GM12878 (cell line): Measurements from ENCODE around the gene GGT5. TPM values are rescaled to one million over a fixed set of nuclear protein-coding genes. Genes with fewer than 3 reads are reported as not detected.

Experiments
- ATAC-seq: fragments of 200-7000 bp; cut with Tn5 transposase; 3 replicates; pipeline ENCODE4 v1.9.1; 2020; ENCODE audit warnings: mild to moderate bottlenecking, moderate library complexity
- BruUV-seq: library from RNA; stranded (reverse); fragments of 400-500 nt; replicated peaks from 2 replicates; lab custom pipeline; 2021; lab: Mats Ljungman, UMichigan
- CTCF ChIA-PET: fragments of 300-600 bp; sonication (Branson Sonifier 250); formaldehyde crosslinking; extraction: SDS; loops from one replicate; lab custom pipeline; 2021; ENCODE audit warnings: inconsistent platforms; lab: Yijun Ruan, JAX
- POLR2A ChIA-PET: fragments of 350-600 bp; formaldehyde crosslinking; extraction: SDS; loops from one replicate; lab custom pipeline; 2021; ENCODE audit warnings: inconsistent platforms; lab: Charles Lee
- RAD21 ChIA-PET: fragments of 300-600 bp; sonication (Branson Sonifier 250); formaldehyde crosslinking; loops from one replicate; lab custom pipeline; 2023; ENCODE audit warnings: antibody characterized with exemption; ENCODE audit not compliant: unreplicated experiment; lab: Charles Lee
- SMC1A ChIA-PET: fragments of 300-600 bp; sonication (Branson Sonifier 250); formaldehyde crosslinking; loops from one replicate; lab custom pipeline; 2023; ENCODE audit not compliant: unreplicated experiment, uncharacterized antibody; lab: Charles Lee
- DNase-seq: peaks from one replicate; pipeline ENCODE4 v3.0.0-alpha.2; 2011; ENCODE audit warnings: low read depth, low spot score
- FAIRE-seq: peaks from 3 replicates; lab custom pipeline; 2011; peaks lifted over from hg19 to GRCh38; lab: Jason Lieb, UNC
- H2AFZ ChIP-seq: 2 replicates; pipeline ENCODE4 v1.6.0; 2011; ENCODE audit warnings: low read depth, low read length, control low read depth; ENCODE audit not compliant: control insufficient read depth
- H3K27ac ChIP-seq: 2 replicates; pipeline ENCODE4 v1.5.1; 2011; ENCODE audit warnings: control low read depth; ENCODE audit not compliant: control insufficient read depth, insufficient read depth
- H3K27me3 ChIP-seq, 2 experiments: replicated peaks in 1 of 2; 2 replicates each; pipeline versions ENCODE4 v1.6.0 to v1.6.1; 2011; ENCODE audit warnings: low read length in 1 of 2; ENCODE audit not compliant: control insufficient read depth in 2 of 2, insufficient read depth in 2 of 2
- H3K36me3 ChIP-seq, 2 experiments: 2 replicates each; pipeline ENCODE4 v1.5.1; 2011; ENCODE audit warnings: low read length in 1 of 2; ENCODE audit not compliant: control insufficient read depth in 2 of 2, insufficient read depth in 2 of 2
- H3K4me1 ChIP-seq: 2 replicates; pipeline ENCODE4 v1.6.1; 2011; ENCODE audit warnings: mild to moderate bottlenecking, low read length, moderate library complexity, mixed read lengths; ENCODE audit not compliant: control insufficient read depth, insufficient read depth
- H3K4me2 ChIP-seq: 2 replicates; pipeline ENCODE4 v1.6.0; 2011; ENCODE audit warnings: control low read depth; ENCODE audit not compliant: control insufficient read depth, insufficient read depth
- H3K4me3 ChIP-seq: fragments of 200-600 bp; sonication (generic); 2 replicates; pipeline ENCODE4 v1.5.1; 2016
- H3K79me2 ChIP-seq: 2 replicates; pipeline ENCODE4 v1.6.0; 2011; ENCODE audit warnings: low read length; ENCODE audit not compliant: control insufficient read depth, insufficient read depth
- H3K9ac ChIP-seq: 2 replicates; pipeline ENCODE4 v1.8.0; 2011; ENCODE audit warnings: low read length, control low read depth, mixed read lengths; ENCODE audit not compliant: control insufficient read depth, insufficient read depth
- H3K9me3 ChIP-seq: replicated peaks from 3 replicates; pipeline ENCODE4 v1.5.1; 2011; ENCODE audit warnings: mild to moderate bottlenecking, low read length; ENCODE audit not compliant: control insufficient read depth, insufficient read depth
- H4K20me1 ChIP-seq: 2 replicates; pipeline ENCODE4 v1.6.0; 2011; ENCODE audit not compliant: control insufficient read depth, insufficient read depth
- CBX5 ChIP-seq: sonication (generic); IDR thresholded peaks from 2 replicates; pipeline ENCODE4 v1.6.1; 2016; ENCODE audit warnings: low read depth, moderate library complexity, mild to moderate bottlenecking, inconsistent platforms
- EP300 ChIP-seq, 2 experiments: fragments of 150-350 bp in 1 of 2; IDR thresholded peaks; 2 replicates each; pipeline ENCODE4 v1.6.1; 2011 to 2012; ENCODE audit warnings: low read depth in 2 of 2, low read length in 2 of 2, borderline replicate concordance in 1 of 2, improper control_type of control experiment in 1 of 2, inconsistent platforms in 1 of 2; ENCODE audit not compliant: control insufficient read depth in 1 of 2
- EZH2 ChIP-seq: IDR thresholded peaks from 2 replicates; pipeline ENCODE4 v1.6.1; 2012; ENCODE audit warnings: low read depth, mild to moderate bottlenecking, control low read depth, inconsistent platforms, low read length, borderline replicate concordance; ENCODE audit not compliant: control insufficient read depth
- FOXM1 ChIP-seq: IDR thresholded peaks from 2 replicates; pipeline ENCODE4 v1.6.1; 2012; ENCODE audit warnings: low read depth, mild to moderate bottlenecking, inconsistent platforms, low read length, moderate library complexity
- MEF2A ChIP-seq: IDR thresholded peaks from 2 replicates; pipeline ENCODE4 v1.6.1; 2011; ENCODE audit warnings: low read depth, mild to moderate bottlenecking, low read length, moderate library complexity; ENCODE audit not compliant: insufficient read depth
- POLR2A ChIP-seq: IDR thresholded peaks from 2 replicates; pipeline ENCODE4 v1.6.1; 2011; ENCODE audit warnings: low read depth, mild to moderate bottlenecking, low read length
- WGBS: methylation state at CpG from one replicate; pipeline ENCODE4 v1.1.6; 2016; ENCODE audit warnings: low lambda C conversion rate; ENCODE audit not compliant: insufficient replicate concordance, insufficient coverage; ENCODE audit errors: missing lambda C conversion rate; 5-methylcytosine and 5-hydroxymethylcytosine counted together
- in situ Hi-C: fragments of 300-500 bp; cut with MboI; formaldehyde crosslinking; loops from 9 replicates; pipeline ENCODE4 v1.14.3; 2018; ENCODE audit warnings: mixed read lengths
- intact Hi-C: fragments of 100-400 bp; cut with micrococcal nuclease; formaldehyde crosslinking; loops from one replicate; pipeline ENCODE4 v1.14.2; 2022; ENCODE audit not compliant: unreplicated experiment
- polyA plus RNA-seq, 11 experiments: library from polyadenylated mRNA; depleted of rRNA in 4 of 11; unstranded in 6 of 11; stranded (reverse) in 5 of 11; fragments of >200 nt; fragmentation: Nextera tagmentation in 4 of 11; fragmentation: Illumina TruSeq in 1 of 11; extraction: Ambion mirVana in 4 of 11; extraction: Trizol in 1 of 11; gene quantifications; 1 replicate in 1 of 11; 2 replicates in 10 of 11; pipeline versions ENCODE4 v1.2.1 to v1.2.3, GENCODE V29; 2011 to 2016; ENCODE audit warnings: inconsistent platforms in 2 of 11, missing spikeins in 2 of 11, low read depth in 1 of 11
- total RNA-seq, 4 experiments: library from RNA; depleted of rRNA in 3 of 4; stranded (reverse); fragments of >200 nt in 3 of 4; fragmentation: Illumina TruSeq in 1 of 4; extraction: Trizol in 1 of 4; gene quantifications; 2 replicates each; pipeline versions ENCODE4 v1.2.1 to v1.2.3, GENCODE V29; 2013 to 2021

Gene GGT5
- total and polyA plus RNA-seq, 10 of the 15 experiments (the other 5 are each of a cell fraction or from before 2014, with no cell fraction given), result 0.34 TPM; not detected in 9

DNA sequence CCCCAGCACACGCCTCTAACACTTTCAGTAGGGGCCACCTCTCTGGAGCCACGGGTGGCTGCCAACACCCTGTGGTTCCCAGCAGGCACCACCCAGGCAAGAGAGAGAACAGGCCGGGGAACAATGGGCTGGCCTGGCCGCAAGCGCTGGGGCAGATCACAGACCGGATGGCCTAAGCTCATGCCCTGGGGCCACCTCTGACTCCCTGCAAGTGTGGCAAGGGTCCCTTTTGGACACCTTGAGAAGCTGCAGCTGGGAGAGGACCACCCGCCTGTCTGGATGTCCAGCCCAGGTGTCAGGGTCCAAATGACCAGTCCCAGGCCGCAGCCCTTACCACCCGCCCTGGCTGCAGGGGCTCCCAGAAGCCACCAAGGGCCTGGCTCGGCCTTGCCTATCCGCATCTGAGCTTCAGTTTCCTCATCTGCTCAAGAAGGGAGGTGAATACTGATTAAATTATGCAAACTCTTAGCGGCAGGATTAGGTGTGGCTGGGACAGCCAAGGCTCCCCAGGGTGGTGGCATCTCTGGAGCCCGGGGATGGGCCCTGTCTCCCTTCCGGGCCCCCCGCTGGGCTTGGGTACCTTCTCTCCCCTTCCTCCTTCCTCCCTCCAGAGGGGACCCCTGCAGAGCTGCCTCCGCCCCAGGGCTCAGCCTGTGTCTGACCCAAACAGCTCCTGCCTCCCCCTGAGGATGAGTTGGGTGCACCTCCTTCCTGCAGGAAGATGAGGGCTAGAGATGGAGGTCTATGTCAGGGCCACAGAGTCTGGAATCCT is 64.4 kb downstream of the GGT5 start:
- no peak overlapping the region for H3K27ac ChIP-seq
- no TSS peak for BruUV-seq
- no peaks in the 10 kb centered on the region for H3K9me3 ChIP-seq
- no peaks in the 10 kb centered on the region; the same call in 1 of the 2 replicates for H3K4me1 ChIP-seq
- in situ Hi-C loops, result no loop called here
- POLR2A ChIA-PET, result no interaction called here
- no peaks in the 10 kb centered on the region for H4K20me1 ChIP-seq
- TF ChIP-seq CBX5 (no peak), EP300 (IDR thresholded peaks at IDR 0.05; ENCODE audit: borderline replicate concordance in 1 of 2, control insufficient read depth in 1 of 2, low read depth in 2 of 2, low read length in 2 of 2) (no peak), FOXM1 (no peak), EZH2 (no peak), POLR2A (0 out of 2 replicates have a peak, but pooled peaks have one; percentile 5), MEF2A (no peak)
- TF ChIP-seq, all 136 proteins: peak for 1
- ChIA-PET RAD21 (no interaction called here), CTCF (no interaction called here), SMC1A (no interaction called here)
- no peak overlapping the region for H3K4me3 ChIP-seq
- intact Hi-C loops, result no loop called here
- no peaks in the 10 kb centered on the region for H3K27me3 ChIP-seq
- no peak for ATAC-seq
- FAIRE-seq, result no peak
- no peak for DNase-seq
- H3K9ac ChIP-seq, result no peak overlapping the region
- peaks cover 0 to 4% of the 10 kb centered on the region in 2 experiments; a peak in 2 of 4 replicates for H3K36me3 ChIP-seq
- H3K4me2 ChIP-seq, result no peak overlapping the region
- no peak overlapping the region for H2AFZ ChIP-seq
- H3K79me2 ChIP-seq, result no peaks in the 10 kb centered on the region
- 63% methylated on average over 16 of the region's 16 CpGs for WGBS
